ENCODE results near the gene ALOX15. TPM values are rescaled to one million over a fixed set of nuclear protein-coding genes. Genes with fewer than 3 reads are reported as not detected.

The ALOX15 gene
- total RNA-seq, 1 donor from 2014 or later, result 1.7 TPM

- H3K36me3 ChIP-seq, result peaks cover 57% of the 10 kb centered on the region
- DNase-seq (no peak), ATAC-seq (no peak)
- no peak overlapping the region for H3K4me3 ChIP-seq
- no peaks in the 10 kb centered on the region for H3K27me3 ChIP-seq
- no peaks in the 10 kb centered on the region for H3K4me1 ChIP-seq
- no peak for TF ChIP-seq CTCF (IDR thresholded peaks at IDR 0.05)
- H3K27ac ChIP-seq, result no peak overlapping the region
- intact Hi-C loops (cut with DNase I), result no loop called here
- no peaks in the 10 kb centered on the region for H3K9me3 ChIP-seq
Observed at GRCh38 chr17:4676791-4677190, 35.3 kb upstream of the ALOX15 start.

GRCh38 chr17:4675791-4676190, 34.3 kb upstream of the ALOX15 start:
- Histone ChIP-seq H3K27ac (no peak overlapping the region), H3K27me3 (no peaks in the 10 kb centered on the region), H3K9me3 (no peaks in the 10 kb centered on the region), H3K4me3 (no peak overlapping the region), H3K36me3 (peaks cover 57% of the 10 kb centered on the region), H3K4me1 (no peaks in the 10 kb centered on the region)
- intact Hi-C loops (cut with DNase I), result no loop called here
- no peak for DNase-seq
- no peak for ATAC-seq
- TF ChIP-seq CTCF (IDR thresholded peaks at IDR 0.05), result no peak

- peaks cover 54% of the 10 kb centered on the region for H3K36me3 ChIP-seq
Observed at GRCh38 chr17:4674685-4674998, 33.2 kb upstream of the ALOX15 start.

GRCh38 chr17:4673986-4674684, 32.7 kb upstream of the ALOX15 start:
- Histone ChIP-seq H3K4me1 (no peaks in the 10 kb centered on the region), H3K9me3 (no peaks in the 10 kb centered on the region), H3K4me3 (no peak overlapping the region), H3K27ac (no peak overlapping the region), H3K36me3 (peaks cover 54% of the 10 kb centered on the region), H3K27me3 (no peaks in the 10 kb centered on the region)
- ATAC-seq (no peak), DNase-seq (no peak)
- intact Hi-C loops (cut with DNase I), result no loop called here
- no peak for TF ChIP-seq CTCF (IDR thresholded peaks at IDR 0.05)

More at GRCh38 chr17:4674685-4674998, 33.2 kb upstream of the ALOX15 start:
- no peak overlapping the region for H3K4me3 ChIP-seq
- no peaks in the 10 kb centered on the region for H3K27me3 ChIP-seq
- intact Hi-C loops (cut with DNase I), result no loop called here
- no peaks in the 10 kb centered on the region for H3K4me1 ChIP-seq
- no peaks in the 10 kb centered on the region for H3K9me3 ChIP-seq
- no peak for ATAC-seq
- H3K27ac ChIP-seq, result no peak overlapping the region
- no peak for DNase-seq
- no peak for TF ChIP-seq CTCF (IDR thresholded peaks at IDR 0.05)

GRCh38 chr17:4673169-4673568, 31.7 kb upstream of the ALOX15 start:
- no peaks in the 10 kb centered on the region for H3K4me1 ChIP-seq
- DNase-seq (no peak), ATAC-seq (no peak)
- H3K27ac ChIP-seq, result no peak overlapping the region
- no peaks in the 10 kb centered on the region for H3K27me3 ChIP-seq
- TF ChIP-seq CTCF (IDR thresholded peaks at IDR 0.05), result no peak
- H3K4me3 ChIP-seq, result no peak overlapping the region
- no peaks in the 10 kb centered on the region for H3K9me3 ChIP-seq
- peaks cover 50% of the 10 kb centered on the region for H3K36me3 ChIP-seq
- intact Hi-C loops (cut with DNase I), result no loop called here

GRCh38 chr17:4672751-4673150, 31.3 kb upstream of the ALOX15 start:
- no peak for DNase-seq
- intact Hi-C loops (cut with DNase I), result no loop called here
- ATAC-seq, result no peak
- Histone ChIP-seq H3K36me3 (peaks cover 48% of the 10 kb centered on the region), H3K4me1 (no peaks in the 10 kb centered on the region), H3K27ac (no peak overlapping the region), H3K9me3 (no peaks in the 10 kb centered on the region), H3K27me3 (no peaks in the 10 kb centered on the region), H3K4me3 (no peak overlapping the region)
- no peak for TF ChIP-seq CTCF (IDR thresholded peaks at IDR 0.05)

Data from upper lobe of right lung (tissue), 1 donor.